ENCODE results near the gene IARS1.

The IARS1 gene

DNA sequence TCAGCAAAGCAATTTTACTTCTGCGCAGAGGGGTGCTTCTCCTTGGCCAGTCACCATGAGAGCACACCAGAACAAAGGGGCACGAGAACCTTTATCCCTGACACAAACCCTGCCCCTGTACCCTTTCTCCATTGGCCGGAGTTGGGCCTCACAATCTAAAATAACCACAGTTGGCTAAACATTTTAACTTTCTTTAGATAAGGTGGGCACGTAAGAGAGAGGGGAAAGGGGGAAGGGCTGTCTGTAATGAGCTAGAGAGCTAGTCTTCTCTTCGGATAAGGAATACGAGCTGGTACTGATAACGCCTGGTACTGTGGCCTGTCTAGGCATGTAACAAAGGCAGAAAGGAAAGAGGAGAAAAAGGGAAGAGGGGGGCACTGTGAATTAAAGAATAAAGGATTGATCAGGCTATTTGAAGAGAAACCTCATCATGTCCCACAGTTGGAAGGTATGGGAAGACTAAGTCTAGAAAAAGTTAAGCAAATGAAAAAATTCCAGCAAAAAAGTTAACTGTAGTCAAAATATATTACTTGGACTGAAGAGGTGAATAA lies 1.8 kb upstream of the IARS1 start:
- no peak for DNase-seq

DNA sequence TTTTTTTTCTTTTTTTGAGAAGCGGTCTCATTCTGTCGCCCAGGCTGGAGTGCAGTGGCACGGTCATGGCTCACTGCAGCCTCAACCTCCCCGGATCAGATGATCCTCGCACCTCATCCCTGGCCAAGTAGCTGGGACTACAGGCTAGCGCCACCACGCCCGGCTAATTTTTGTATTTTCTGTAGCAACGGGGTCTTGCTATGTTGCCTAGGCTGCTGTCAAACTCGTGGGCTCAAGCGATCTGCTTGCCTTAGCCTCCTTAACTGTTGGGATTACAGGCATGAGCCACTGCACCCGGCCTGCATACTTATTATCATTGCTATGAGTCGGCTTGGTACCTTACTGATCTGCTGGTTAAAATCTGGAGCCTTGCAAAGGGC lies 790 bp upstream of the IARS1 start:
- DNase-seq = peak; percentile 45

DNA sequence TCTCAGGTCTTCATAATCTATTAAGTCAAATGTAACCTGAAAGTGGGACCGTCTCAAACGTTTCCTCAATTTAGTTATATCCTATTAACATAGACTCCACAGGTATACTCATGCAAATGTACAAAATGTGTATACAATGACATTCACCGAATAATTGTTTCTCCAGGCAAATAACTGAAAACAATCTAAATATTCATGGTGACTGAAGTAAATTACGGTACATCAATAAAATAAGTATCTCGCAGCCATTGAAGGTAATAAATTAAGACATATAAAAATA lies 482 bp downstream of the IARS1 start:
- DNase-seq = no peak

DNA sequence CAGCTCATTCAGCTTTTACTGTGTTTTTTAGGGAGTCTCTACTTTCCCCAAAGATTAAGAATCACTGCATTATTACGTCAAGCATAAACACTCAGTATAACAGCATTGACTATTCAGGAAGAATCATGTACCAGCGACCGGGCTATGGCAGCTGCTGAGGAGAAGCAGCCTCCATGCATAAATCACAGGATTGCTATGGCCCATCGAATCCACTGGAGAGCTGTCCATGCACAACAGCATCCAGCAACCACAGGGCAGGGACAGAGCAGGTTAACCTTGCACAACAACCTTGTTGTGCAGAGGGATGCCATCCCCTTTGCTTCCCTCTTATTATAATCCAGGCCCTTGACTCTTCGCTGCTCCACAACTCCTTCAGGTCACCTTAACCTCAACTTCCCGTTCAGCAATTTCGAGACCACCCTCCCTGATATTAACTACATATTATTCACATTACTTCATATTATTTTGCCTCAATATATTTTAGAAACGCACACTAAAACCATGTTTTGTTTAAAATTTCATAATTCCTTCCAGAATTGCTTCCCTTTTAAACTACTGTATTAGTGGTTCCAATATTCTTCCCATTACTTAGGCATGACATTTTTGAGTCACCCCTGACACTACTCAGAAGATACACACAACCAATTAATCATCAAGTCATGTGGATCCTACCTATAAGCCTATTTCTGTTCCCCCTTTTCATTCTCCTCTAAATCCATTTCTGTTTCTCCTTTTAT lies 991 bp downstream of the IARS1 start:
- peak; percentile 22 for DNase-seq

DNA sequence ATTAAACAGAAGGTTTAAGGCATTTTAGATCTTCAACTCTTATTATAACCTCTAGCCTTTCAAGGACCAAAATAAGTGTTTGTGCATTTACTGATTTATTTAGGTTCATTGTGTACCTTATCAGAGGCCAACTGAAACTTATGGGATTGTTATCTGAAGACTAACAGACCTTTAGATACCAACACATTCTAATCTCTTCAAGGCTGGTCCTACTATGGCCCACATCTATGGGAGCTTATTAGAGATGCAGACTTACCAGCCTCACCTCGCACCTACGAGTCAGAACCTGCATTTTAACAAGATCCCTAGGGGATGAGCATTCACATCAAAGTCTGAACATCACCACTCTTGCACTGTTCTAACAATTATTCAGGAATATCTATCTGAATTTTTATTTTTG lies 1.9 kb downstream of the IARS1 start:
- no peak for DNase-seq

DNA sequence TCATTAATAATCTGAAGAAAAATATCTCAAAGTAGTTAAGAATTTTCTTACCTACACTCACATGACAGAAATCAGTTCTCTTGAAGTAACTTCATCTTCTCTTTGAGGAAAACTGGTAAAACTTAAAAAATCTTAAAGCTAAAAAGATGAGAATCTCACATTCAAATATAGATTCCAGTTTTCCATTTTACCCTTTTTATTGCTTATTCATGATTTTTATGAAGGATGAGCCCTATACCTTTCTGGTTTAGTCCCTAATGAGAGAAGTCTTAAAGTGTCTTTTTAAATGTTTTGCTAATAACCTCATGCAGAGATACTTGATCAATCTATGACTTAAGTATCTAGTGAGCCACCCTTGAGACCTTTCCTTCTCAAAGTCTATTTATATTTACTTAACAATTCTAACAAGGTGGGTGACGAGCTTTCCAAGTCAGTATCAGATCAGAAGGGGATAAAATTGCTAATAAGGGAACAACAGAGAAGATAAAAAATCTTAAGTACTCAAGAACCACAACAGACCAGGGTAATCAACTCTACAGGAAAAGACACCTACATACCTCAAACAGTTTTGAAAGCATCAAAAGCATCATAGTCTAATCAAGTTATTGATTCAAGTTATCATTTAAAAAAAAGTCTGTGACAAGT lies 2.6 kb downstream of the IARS1 start:
- no peak for DNase-seq

DNA sequence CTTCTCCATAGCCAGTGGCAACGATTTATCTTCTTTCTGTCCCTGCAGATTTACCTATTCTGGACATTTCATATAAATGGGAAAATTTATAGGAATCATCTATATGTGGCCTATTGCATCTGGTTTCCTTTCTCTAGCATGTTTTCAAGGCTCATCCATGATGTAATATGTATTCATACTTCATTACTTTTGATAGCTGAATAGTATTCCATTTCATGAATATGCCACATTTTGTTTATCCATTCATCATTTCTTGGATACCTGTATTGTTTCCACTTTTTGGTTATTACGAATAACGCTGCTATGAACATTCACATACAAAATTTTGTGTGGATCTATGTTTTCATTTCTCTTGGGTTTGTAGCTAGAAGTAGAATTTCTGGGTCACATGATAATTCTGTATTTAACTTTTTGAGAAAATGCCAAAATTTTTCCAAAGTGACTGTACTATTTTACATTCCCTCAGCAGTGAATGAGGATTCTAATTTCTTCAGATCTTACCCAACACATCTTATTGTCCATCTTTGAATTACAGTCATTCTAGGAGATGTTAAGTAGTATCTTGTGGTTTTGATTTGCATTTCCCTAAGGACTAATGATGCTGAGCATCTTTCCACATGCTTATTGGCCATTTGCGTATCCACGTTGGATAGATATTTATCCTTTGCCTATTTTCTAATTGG lies 3.6 kb downstream of the IARS1 start:
- no peak for DNase-seq

DNA sequence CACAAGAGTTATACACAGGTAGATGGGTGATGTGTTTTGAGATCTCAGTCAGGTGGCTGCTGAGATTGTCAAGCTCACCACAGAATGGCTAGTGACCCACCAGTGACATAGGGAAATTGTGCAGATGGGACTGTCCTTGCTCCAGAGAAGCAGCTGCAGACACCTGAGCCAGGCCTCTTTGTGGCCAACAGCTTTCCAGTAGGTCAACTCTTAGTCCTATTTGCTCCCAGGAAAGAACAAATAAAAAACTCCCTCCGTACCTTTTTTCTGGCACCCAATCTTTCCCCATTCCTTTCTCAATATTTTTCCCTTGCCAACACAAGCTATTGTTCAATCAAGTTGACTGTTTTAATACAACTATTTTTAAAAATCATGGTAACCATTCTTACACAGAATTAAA lies 14.2 kb downstream of the IARS1 start:
- DNase-seq = no peak

DNA sequence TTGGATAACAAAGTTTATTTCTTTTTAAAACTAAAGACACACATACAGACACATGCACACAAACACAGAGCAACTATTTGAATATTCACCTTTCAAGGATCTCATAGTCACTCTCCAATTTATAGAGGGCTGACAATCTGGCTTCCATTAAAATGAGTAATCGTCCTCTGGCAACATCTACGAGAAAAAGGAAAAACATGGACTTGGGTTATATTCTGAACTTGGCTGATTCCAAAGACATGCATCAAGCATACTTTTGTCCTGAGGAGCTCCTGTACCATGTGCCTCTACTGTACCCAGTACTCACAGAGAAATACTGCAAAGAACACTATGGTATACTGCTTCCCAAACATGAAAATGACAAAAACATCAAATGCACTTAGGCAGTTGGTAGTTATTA lies 15.4 kb downstream of the IARS1 start:
- DNase-seq = no peak

DNA sequence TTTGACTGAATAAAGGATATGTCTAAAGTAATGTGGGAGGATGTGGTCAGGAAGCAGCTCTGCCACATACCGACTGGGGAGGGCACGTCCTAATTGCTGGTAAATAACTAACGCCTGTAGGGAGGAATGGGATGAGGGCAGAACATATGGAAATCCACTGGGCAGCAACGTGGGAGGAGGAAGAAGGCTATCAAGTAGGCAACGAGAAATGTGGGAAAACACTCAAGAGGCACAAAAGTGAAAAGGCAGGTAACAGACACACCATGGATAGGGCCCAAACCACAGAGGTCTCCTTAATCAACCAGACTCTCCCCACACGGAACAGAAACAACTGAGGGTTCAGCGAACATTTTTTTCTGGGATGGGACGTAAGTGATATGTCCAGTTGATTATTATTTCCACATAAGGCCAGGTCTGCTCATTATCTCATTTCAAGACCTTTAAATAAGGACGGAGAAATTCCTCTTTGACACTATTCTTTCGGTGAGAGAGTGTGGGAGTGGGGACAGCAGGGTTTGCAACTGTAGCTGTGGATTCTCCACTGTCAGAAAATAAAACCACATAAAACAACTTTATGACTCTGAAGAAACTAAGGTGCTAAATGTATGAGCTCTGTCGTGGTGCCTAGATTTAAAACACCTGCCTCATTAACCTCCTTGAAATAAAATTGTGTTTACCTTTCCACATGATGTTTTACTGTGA lies 17.0 kb downstream of the IARS1 start:
- peak; percentile 20 for DNase-seq

DNA sequence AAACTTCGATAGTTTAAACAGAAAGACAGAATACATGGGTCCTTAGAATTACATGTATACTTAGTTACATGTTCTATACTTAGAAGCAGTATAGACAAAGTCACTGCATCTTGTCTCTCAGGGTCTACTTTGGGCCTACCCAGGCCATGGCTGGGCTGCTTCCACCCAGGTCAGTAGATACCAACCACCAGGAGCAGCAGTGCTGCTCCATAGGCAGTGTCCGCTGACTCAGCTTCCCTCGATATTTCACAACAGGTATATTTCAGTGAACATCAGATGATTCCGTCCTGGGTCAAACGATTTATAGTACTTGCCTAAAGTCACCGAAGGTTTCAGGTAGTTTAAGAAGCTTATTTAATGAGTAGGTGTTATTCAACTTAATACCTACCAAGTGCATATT lies 18.0 kb downstream of the IARS1 start:
- DNase-seq = no peak

DNA sequence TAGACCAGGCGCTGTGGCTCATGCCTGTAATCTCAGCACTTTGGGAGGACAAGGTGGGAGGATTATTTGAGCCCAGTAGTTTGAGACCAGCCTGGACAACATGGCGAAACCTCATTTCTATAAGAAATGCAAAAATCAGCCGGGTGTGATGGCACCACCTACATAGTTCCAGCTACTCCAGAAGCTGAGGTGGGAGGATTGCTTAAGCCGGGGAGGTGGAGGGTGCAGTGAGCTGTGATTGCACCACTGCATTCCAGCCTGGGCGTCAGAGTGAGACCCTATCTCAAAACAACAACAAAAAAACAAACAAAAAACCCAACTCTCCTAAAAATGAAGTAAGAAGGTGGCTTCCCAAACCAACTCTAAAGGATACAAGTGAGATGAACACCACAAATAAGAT lies 23.0 kb downstream of the IARS1 start:
- DNase-seq = no peak

DNA sequence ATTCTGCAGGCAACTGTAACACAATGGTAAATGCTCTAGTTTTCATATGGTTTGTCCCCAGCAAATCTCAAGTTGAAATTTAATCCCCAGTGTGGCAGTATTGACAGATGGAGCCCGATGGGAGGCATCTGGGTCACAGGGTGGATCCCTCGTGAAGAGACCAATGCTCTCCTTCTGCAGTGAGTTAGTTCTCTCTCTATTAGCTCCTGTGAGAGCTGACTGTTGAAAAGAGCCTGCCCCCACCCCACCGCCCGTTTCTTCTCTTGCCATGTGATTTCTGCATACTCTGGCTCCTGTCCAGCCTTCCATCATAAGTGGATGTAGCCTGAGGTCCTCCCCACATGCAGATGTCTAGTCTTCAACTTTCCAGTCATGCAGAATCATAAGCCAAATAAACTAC lies 27.0 kb downstream of the IARS1 start:
- DNase-seq = no peak

DNA sequence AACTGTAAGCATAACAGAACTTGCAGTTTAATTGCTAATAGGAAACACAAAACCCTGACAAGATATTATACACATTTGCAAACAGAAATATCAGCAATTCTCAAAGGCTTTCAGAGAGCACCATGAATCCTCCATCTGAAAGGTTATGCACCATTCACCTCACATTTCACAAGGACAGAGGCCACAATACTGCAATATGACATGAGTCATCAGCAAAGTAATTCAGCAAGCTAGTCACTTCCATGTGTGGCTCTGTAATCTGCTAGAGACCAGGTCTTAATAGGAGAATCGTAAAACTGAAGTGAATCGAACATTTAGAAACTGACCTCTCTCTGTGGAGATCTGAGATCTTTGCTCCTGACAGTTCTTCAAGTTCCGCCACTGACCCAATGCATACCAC lies 28.3 kb downstream of the IARS1 start:
- peak; percentile 64 for DNase-seq

DNA sequence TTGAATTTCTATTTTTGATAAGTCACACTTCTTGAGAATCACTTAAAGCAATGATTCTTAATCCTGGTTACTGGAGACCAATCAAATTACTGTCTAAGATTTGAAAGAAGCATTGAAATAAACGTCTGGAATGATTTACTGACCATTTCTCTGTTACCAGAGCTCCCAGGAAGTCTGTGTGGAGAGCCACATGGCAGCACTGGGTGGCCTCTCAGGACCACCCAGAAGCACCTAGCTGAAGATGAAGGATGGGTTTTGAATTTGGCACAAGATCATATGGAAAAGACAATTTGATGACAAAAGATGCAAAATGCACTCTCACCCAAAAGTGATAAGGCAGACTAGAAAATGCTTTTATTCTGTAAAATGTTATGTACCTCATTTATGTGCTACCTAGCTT lies 30.4 kb downstream of the IARS1 start:
- no peak for DNase-seq

DNA sequence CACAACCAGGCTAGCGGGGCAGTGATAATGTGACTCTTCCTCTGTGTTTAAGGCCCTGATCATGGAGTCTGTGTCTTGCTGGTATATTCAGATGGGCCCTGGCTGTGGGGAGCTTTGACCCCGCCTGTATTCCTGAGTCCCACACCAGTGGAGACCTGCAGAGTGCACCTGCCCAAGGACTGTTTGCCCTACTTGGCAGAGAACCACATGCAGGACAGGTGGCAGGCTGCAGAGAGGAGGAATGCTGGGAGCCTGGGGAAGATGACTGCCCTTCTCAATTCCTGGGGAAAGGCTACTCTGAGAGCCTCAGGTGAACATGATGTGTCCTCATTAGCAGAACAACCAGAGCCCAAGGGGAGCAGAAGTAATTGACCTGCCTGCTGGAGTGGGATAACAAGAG lies 36.2 kb downstream of the IARS1 start:
- no peak for DNase-seq

DNA sequence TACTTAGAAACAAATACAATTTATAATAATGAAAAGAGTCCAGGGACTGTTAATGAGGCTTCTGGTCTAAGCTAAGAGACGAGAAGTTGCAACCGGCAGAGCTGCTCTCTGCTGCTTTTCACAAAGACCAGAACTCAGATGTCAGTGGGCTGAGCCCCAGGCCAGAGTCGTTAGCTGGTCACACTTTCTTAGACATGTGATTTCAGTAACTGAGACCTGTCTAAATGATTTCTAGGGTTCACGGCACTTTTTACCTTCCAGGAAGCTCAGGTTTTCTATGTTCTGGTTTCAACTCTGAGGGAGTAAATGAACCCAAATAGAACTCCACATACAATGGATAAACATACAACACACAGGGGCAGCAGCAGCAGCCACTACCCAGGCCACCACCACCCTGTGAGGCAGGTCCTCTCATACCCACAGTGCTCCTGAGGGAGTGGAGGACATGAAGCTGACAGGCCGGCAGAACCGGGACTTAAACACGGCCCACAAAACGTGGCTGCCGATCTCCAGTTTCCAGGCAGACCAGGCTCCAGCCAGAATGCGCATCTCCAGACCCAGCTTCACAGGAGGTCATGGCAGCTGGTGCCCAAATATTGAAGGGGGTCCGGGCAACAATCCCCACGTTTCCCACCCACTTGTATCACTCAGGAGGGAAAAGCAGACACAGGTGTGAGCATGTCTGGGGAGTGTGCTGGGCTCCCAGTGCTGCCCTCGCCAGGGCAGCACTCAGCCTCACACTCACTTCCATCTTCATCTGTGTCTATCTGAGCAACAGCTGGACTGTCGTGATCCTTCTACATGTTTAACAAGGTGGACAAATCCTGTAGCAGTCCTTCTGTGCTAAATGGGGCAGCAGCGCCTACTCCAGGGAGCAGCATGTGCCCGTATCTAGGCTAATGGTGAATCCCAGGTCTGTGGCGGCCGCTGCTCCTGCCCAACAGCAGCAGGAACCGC lies 38.8 kb downstream of the IARS1 start:
- DNase-seq = no peak

DNA sequence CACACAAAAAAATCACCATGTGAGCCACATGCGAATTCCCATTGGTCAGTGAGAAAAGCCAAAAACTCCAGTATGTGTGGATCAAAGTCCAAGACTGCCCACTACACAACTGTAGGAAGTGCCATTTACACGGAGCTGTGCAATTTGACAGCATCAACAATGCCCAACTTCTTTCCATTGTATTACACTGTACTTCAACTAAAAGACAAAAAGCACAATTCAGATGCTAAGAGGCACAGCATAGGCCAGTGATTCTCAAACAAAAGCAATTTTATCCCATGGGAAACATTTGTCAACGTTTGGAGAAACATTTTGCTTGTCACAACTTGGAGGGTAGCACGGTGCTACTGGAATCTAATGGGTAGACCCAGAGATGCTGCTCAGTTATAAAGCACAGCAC lies 39.8 kb downstream of the IARS1 start:
- no peak for DNase-seq

DNA sequence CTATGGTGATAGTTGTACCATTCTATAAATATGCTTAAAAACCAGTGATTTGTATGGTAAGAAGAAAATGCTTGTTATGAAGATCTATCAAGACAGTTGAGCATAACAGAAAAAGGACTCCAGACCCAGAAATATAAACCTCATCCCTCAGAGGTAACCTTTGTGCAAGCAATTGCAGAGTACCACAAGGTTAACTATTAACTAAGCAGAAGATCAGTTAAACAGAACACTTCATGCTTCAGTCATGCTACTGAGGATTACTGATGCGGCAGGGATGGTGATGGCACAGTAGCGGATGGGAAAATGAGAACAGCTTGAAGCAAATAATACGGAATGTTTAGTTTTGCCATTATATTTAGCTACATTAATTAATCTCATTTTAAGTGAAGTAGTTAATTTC lies 45.5 kb downstream of the IARS1 start:
- no peak for DNase-seq

DNA sequence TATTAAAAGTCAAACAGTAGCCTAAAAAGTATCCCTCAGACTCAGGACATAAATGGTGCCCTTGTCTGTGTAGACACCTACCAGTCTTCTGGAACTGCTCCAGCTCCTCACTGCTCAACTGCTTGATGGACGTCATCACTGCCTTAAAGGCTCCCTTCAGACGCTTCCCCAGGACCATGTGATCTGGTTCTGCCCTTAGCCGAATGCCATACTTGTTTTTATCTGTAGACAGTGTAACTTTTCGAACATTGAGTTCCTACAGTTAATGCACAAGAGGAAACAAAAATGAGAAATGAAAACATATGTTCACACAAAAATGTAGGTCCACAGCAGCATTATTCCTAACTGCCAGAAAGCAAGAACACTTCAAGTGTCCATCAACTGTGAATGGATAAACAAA lies 46.2 kb downstream of the IARS1 start:
- DNase-seq = peak; percentile 31

DNA sequence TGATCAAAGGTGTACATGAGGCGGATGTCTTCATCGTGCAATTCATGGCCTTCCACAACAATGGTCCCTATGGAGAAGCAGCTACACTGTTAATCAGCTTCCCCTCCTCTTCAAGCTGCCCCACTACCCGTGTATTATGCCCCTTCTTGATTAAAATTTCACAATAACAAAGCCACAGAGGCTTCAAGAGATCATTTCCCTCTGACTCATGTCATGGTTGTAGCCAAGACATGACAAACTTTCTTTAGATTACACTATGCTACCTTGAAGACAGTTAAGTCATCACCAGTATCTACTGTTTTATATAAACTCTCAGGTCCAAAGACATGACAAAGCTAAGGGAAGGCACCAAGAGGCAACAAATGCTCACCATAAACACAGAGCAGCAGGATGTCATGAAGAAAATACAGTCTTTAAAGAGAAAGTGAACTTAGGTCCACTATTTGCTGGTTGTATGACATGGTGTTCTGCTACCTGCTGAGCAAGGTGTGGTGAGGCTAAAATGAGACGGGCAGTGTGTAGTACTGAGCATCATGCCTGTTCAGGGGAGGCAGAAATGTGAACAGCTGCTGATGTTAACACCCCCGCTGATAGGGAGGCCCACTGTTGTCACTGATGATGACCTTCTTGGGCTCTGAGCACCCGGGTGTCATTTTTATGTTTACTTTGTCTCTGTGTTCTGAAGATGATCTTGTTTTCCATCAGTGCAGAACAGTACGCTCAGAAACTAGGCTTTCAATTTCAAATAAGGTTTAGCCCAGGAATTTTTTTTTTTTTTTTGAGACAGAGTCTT lies 48.3 kb downstream of the IARS1 start:
- peak; percentile 65 for DNase-seq

Measured in MV-4-11 (cell line).